Measurements from ENCODE around the gene COMT.

COMT gene

GRCh38 chr22:19991645-19992451, 50.3 kb downstream of the COMT start:
- Histone ChIP-seq H3K23ac (ENCODE audit: low read length) (no peak overlapping the region), H3K79me1 (ENCODE audit: low read length) (no peaks in the 10 kb centered on the region), H3K4me2 (ENCODE audit: low read length) (no peak overlapping the region), H3K18ac (ENCODE audit: low read length) (no peak overlapping the region), H3K56ac (ENCODE audit: low read length) (no peak overlapping the region), H4K8ac (ENCODE audit: low read depth, low read length) (no peak overlapping the region), H2BK5ac (ENCODE audit: low read length) (no peak overlapping the region), H3K36me3 (ENCODE audit: control insufficient read depth, insufficient read depth, low read length) (no peaks in the 10 kb centered on the region), H2BK120ac (ENCODE audit: low read depth, low read length) (no peak overlapping the region), H3K27ac (ENCODE audit: low read depth, low read length) (no peak overlapping the region), H3K4me3 (ENCODE audit: low read length) (no peak overlapping the region), H3K4ac (ENCODE audit: low read depth, low read length) (no peak overlapping the region), H3K9ac (ENCODE audit: low read length) (no peak overlapping the region), H2BK15ac (replicated peaks; ENCODE audit: low read depth) (no peak overlapping the region), H2AK5ac (ENCODE audit: low read length) (no peak overlapping the region), H3K79me2 (ENCODE audit: control insufficient read depth, insufficient read depth, low read length) (no peaks in the 10 kb centered on the region), H3K27me3 (ENCODE audit: insufficient read depth, low read length, poor library complexity) (no peaks in the 10 kb centered on the region), H4K5ac (ENCODE audit: low read length) (no peak overlapping the region), H3K4me1 (ENCODE audit: control insufficient read depth, low read depth, low read length) (no peaks in the 10 kb centered on the region)
- no peak for DNase-seq
- WGBS (ENCODE audit: extremely low coverage, insufficient coverage, low lambda C conversion rate) = no CpG with 5 or more reads among the region's 23 CpGs

GRCh38 chr22:19992481-19992911, 50.9 kb downstream of the COMT start:
- no peak for DNase-seq
- no peak overlapping the region for H3K4ac ChIP-seq (ENCODE audit: low read depth, low read length)
- H3K56ac ChIP-seq (ENCODE audit: low read length) = no peak overlapping the region
- H3K4me1 ChIP-seq (ENCODE audit: control insufficient read depth, low read depth, low read length) = no peaks in the 10 kb centered on the region
- H3K27ac ChIP-seq (ENCODE audit: low read depth, low read length) = no peak overlapping the region
- H3K4me2 ChIP-seq (ENCODE audit: low read length) = no peak overlapping the region
- H4K5ac ChIP-seq (ENCODE audit: low read length) = no peak overlapping the region
- H3K23ac ChIP-seq (ENCODE audit: low read length) = no peak overlapping the region
- H3K4me3 ChIP-seq (ENCODE audit: low read length) = no peak overlapping the region
- H2BK15ac ChIP-seq (replicated peaks; ENCODE audit: low read depth) = no peak overlapping the region
- H3K79me1 ChIP-seq (ENCODE audit: low read length) = no peaks in the 10 kb centered on the region
- H3K18ac ChIP-seq (ENCODE audit: low read length) = no peak overlapping the region
- no CpG with 5 or more reads among the region's 7 CpGs for WGBS (ENCODE audit: extremely low coverage, insufficient coverage, low lambda C conversion rate)
- no peak overlapping the region for H2BK120ac ChIP-seq (ENCODE audit: low read depth, low read length)
- no peaks in the 10 kb centered on the region for H3K79me2 ChIP-seq (ENCODE audit: control insufficient read depth, insufficient read depth, low read length)
- no peaks in the 10 kb centered on the region for H3K36me3 ChIP-seq (ENCODE audit: control insufficient read depth, insufficient read depth, low read length)
- no peak overlapping the region for H2AK5ac ChIP-seq (ENCODE audit: low read length)
- no peak overlapping the region for H3K9ac ChIP-seq (ENCODE audit: low read length)
- no peak overlapping the region for H2BK5ac ChIP-seq (ENCODE audit: low read length)
- no peaks in the 10 kb centered on the region for H3K27me3 ChIP-seq (ENCODE audit: insufficient read depth, low read length, poor library complexity)
- no peak overlapping the region for H4K8ac ChIP-seq (ENCODE audit: low read depth, low read length)

- no peak overlapping the region for H3K23ac ChIP-seq (ENCODE audit: low read length)
- no peak overlapping the region for H3K27ac ChIP-seq (ENCODE audit: low read depth, low read length)
- no peaks in the 10 kb centered on the region for H3K27me3 ChIP-seq (ENCODE audit: insufficient read depth, low read length, poor library complexity)
- H4K5ac ChIP-seq (ENCODE audit: low read length) = no peak overlapping the region
- H2BK120ac ChIP-seq (ENCODE audit: low read depth, low read length) = no peak overlapping the region
- WGBS (ENCODE audit: extremely low coverage, insufficient coverage, low lambda C conversion rate) = no CpG with 5 or more reads among the region's 6 CpGs
- H3K4ac ChIP-seq (ENCODE audit: low read depth, low read length) = no peak overlapping the region
- DNase-seq = no peak
- no peak overlapping the region for H2AK5ac ChIP-seq (ENCODE audit: low read length)
- H3K4me2 ChIP-seq (ENCODE audit: low read length) = no peak overlapping the region
- no peak overlapping the region for H3K9ac ChIP-seq (ENCODE audit: low read length)
- H2BK5ac ChIP-seq (ENCODE audit: low read length) = no peak overlapping the region
- no peak overlapping the region for H2BK15ac ChIP-seq (replicated peaks; ENCODE audit: low read depth)
- no peak overlapping the region for H3K18ac ChIP-seq (ENCODE audit: low read length)
- H4K8ac ChIP-seq (ENCODE audit: low read depth, low read length) = no peak overlapping the region
- H3K4me1 ChIP-seq (ENCODE audit: control insufficient read depth, low read depth, low read length) = no peaks in the 10 kb centered on the region
- no peaks in the 10 kb centered on the region for H3K36me3 ChIP-seq (ENCODE audit: control insufficient read depth, insufficient read depth, low read length)
- H3K79me1 ChIP-seq (ENCODE audit: low read length) = no peaks in the 10 kb centered on the region
- H3K4me3 ChIP-seq (ENCODE audit: low read length) = no peak overlapping the region
- H3K79me2 ChIP-seq (ENCODE audit: control insufficient read depth, insufficient read depth, low read length) = no peaks in the 10 kb centered on the region
- H3K56ac ChIP-seq (ENCODE audit: low read length) = no peak overlapping the region
These were observed 51.4 kb downstream of the COMT start for GRCh38 chr22:19992921-19993355.

- no peak overlapping the region for H3K27ac ChIP-seq (ENCODE audit: low read depth, low read length)
- WGBS (ENCODE audit: extremely low coverage, insufficient coverage, low lambda C conversion rate) = no CpG with 5 or more reads among the region's 7 CpGs
- no peak overlapping the region for H3K18ac ChIP-seq (ENCODE audit: low read length)
- no peak overlapping the region for H2BK5ac ChIP-seq (ENCODE audit: low read length)
- no peaks in the 10 kb centered on the region for H3K79me2 ChIP-seq (ENCODE audit: control insufficient read depth, insufficient read depth, low read length)
- H4K5ac ChIP-seq (ENCODE audit: low read length) = no peak overlapping the region
- DNase-seq = no peak
- no peak overlapping the region for H3K4ac ChIP-seq (ENCODE audit: low read depth, low read length)
- no peak overlapping the region for H2AK5ac ChIP-seq (ENCODE audit: low read length)
- H3K36me3 ChIP-seq (ENCODE audit: control insufficient read depth, insufficient read depth, low read length) = no peaks in the 10 kb centered on the region
- H2BK15ac ChIP-seq (replicated peaks; ENCODE audit: low read depth) = no peak overlapping the region
- no peak overlapping the region for H2BK120ac ChIP-seq (ENCODE audit: low read depth, low read length)
- H3K4me3 ChIP-seq (ENCODE audit: low read length) = no peak overlapping the region
- H3K79me1 ChIP-seq (ENCODE audit: low read length) = no peaks in the 10 kb centered on the region
- no peak overlapping the region for H3K4me2 ChIP-seq (ENCODE audit: low read length)
- H4K8ac ChIP-seq (ENCODE audit: low read depth, low read length) = no peak overlapping the region
- no peak overlapping the region for H3K56ac ChIP-seq (ENCODE audit: low read length)
- no peak overlapping the region for H3K23ac ChIP-seq (ENCODE audit: low read length)
- H3K27me3 ChIP-seq (ENCODE audit: insufficient read depth, low read length, poor library complexity) = no peaks in the 10 kb centered on the region
- H3K9ac ChIP-seq (ENCODE audit: low read length) = no peak overlapping the region
- H3K4me1 ChIP-seq (ENCODE audit: control insufficient read depth, low read depth, low read length) = peaks cover 10% of the 10 kb centered on the region
These were observed 52.4 kb downstream of the COMT start for GRCh38 chr22:19993926-19994325.

DNA sequence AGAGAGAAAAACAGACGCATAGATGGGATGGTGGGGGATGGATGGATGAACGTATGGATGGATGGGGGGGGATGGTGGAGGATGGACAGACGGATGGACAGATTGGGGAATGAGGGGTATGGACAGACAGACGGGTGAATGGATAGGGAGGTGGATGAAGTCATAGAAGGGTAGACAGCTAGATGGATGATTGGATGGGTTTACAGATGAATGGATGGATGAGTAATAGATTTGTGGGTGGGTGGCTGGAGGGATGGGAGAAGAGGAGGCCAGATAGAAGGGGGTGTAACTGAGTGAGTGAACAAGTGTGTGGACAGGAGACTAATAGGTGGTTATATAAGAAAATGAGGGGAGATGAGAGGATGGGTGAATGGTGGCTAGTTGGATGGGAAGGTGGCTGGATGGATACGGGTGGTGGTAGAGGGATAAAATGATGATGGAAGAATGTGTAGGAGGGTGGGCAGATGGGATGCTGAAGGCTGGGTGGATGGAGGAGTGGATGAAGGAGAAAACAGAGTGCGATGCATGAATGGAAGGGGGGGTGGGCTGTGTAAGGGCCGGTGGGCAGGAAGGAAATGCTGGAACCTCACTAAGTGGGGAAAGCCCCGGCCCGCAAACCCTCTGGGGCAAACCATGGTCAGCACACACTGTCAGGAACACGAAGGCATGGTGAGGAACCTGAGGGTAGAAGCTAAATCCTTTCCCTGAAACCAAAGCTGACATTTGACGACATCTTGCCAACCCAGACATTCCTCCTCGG, 53.5 kb downstream of the COMT start:
- Histone ChIP-seq H2BK120ac (ENCODE audit: low read depth, low read length) (no peak overlapping the region), H2BK5ac (ENCODE audit: low read length) (no peak overlapping the region), H3K4ac (ENCODE audit: low read depth, low read length) (no peak overlapping the region), H3K79me1 (ENCODE audit: low read length) (no peaks in the 10 kb centered on the region), H3K9ac (ENCODE audit: low read length) (no peak overlapping the region), H3K27ac (ENCODE audit: low read depth, low read length) (no peak overlapping the region), H3K36me3 (ENCODE audit: control insufficient read depth, insufficient read depth, low read length) (no peaks in the 10 kb centered on the region), H2BK15ac (replicated peaks; ENCODE audit: low read depth) (no peak overlapping the region), H3K4me2 (ENCODE audit: low read length) (no peak overlapping the region), H3K4me3 (ENCODE audit: low read length) (no peak overlapping the region), H2AK5ac (ENCODE audit: low read length) (no peak overlapping the region), H3K27me3 (ENCODE audit: insufficient read depth, low read length, poor library complexity) (no peaks in the 10 kb centered on the region), H3K18ac (ENCODE audit: low read length) (no peak overlapping the region), H4K8ac (ENCODE audit: low read depth, low read length) (no peak overlapping the region), H3K79me2 (ENCODE audit: control insufficient read depth, insufficient read depth, low read length) (no peaks in the 10 kb centered on the region), H4K5ac (ENCODE audit: low read length) (no peak overlapping the region), H3K4me1 (ENCODE audit: control insufficient read depth, low read depth, low read length) (peaks cover 10% of the 10 kb centered on the region), H3K56ac (ENCODE audit: low read length) (no peak overlapping the region), H3K23ac (ENCODE audit: low read length) (no peak overlapping the region)
- 100% methylated on average over 3 of the region's 12 CpGs for WGBS (ENCODE audit: extremely low coverage, insufficient coverage, low lambda C conversion rate)
- no peak for DNase-seq
